Neural crest cell (in vitro differentiated cells): ENCODE data around the gene YWHAB. TPM values are rescaled to one million over a fixed set of nuclear protein-coding genes. Genes with fewer than 3 reads are reported as not detected.

Source experiments
- DNase-seq: peaks from one replicate; pipeline ENCODE4 v3.0.0; 2021; ENCODE audit warnings: low read depth, mixed read lengths, low spot score
- H3K27ac Mint-ChIP-seq: one replicate; pipeline ENCODE4 v1.8.0; 2021; ENCODE audit warnings: mild to moderate bottlenecking, mixed read lengths; ENCODE audit not compliant: unreplicated experiment
- H3K27me3 Mint-ChIP-seq: 2 replicates; pipeline ENCODE4 v1.8.0; 2021; ENCODE audit warnings: low read depth, mild to moderate bottlenecking, mixed read lengths
- H3K36me3 Mint-ChIP-seq: 2 replicates; pipeline ENCODE4 v1.8.0; 2021; ENCODE audit warnings: low read depth, mild to moderate bottlenecking, mixed read lengths
- H3K4me1 Mint-ChIP-seq: 2 replicates; pipeline ENCODE4 v1.8.0; 2021; ENCODE audit warnings: mixed read lengths
- H3K4me3 Mint-ChIP-seq: one replicate; pipeline ENCODE4 v1.8.0; 2021; ENCODE audit warnings: mild to moderate bottlenecking, mixed read lengths
- H3K9me3 Mint-ChIP-seq: 2 replicates; pipeline ENCODE4 v1.8.0; 2021; ENCODE audit warnings: mixed read lengths
- total RNA-seq: library from RNA; stranded (reverse); gene quantifications from 2 replicates; pipeline ENCODE4 v1.2.1, GENCODE V29; 2021
- TF ChIP-seq, protein P1 (sequence below): fragments of 200-600 bp; sonication (generic); conservative IDR thresholded peaks from 2 replicates; pipeline ENCODE4 v1.5.0; 2021; ENCODE audit warnings: antibody characterized with exemption, mild to moderate bottlenecking

YWHAB gene
- total RNA-seq, 1 donor from 2014 or later = 168 TPM

DNA sequence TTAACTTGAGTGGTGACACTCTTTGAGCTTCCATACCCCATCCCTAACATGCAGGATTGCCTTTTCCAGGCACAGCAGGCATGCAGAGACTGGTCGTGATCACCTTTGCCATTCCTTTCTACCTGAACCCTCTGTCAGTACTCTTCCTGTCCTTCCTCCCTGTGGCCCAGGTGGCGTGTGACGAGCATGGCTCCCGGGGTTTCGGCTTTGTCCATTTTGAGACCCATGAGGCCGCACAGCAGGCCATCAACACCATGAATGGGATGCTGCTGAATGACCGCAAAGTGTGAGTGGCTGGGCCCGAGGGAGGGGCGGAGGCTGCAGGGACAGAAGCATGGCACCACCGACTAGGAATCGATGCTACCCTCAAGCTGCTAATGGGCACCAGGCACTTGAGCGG lies 31.1 kb downstream of the YWHAB start:
- TF ChIP-seq, protein P1, sequence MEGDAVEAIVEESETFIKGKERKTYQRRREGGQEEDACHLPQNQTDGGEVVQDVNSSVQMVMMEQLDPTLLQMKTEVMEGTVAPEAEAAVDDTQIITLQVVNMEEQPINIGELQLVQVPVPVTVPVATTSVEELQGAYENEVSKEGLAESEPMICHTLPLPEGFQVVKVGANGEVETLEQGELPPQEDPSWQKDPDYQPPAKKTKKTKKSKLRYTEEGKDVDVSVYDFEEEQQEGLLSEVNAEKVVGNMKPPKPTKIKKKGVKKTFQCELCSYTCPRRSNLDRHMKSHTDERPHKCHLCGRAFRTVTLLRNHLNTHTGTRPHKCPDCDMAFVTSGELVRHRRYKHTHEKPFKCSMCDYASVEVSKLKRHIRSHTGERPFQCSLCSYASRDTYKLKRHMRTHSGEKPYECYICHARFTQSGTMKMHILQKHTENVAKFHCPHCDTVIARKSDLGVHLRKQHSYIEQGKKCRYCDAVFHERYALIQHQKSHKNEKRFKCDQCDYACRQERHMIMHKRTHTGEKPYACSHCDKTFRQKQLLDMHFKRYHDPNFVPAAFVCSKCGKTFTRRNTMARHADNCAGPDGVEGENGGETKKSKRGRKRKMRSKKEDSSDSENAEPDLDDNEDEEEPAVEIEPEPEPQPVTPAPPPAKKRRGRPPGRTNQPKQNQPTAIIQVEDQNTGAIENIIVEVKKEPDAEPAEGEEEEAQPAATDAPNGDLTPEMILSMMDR = no peak
- Mint-ChIP-seq H3K4me1 (peaks cover 2% of the 10 kb centered on the region), H3K27me3 (no peaks in the 10 kb centered on the region), H3K36me3 (peaks cover 7% of the 10 kb centered on the region), H3K4me3 (no peak overlapping the region), H3K27ac (no peak overlapping the region), H3K9me3 (no peaks in the 10 kb centered on the region)
- no peak for DNase-seq

DNA sequence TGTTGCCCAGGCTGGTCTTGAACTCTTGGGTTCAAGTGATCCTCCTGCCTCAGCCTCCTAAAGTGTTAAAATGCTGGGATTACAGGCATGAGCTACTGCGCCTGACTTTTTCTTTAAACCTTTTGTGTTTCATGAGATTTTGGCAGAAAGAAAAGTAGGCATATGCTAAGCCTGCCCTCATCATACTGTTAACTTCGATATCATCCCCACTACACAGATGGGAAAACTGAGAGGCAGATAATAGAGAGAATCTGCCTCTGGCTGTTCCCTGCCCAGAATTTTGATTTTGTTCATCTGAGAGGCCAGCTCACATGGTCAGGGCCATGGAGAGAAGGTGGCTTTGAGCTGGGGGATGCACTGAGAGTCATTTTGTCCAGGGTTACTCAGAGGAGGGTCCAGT lies 31.9 kb downstream of the YWHAB start:
- Mint-ChIP-seq H3K4me1 (no peaks in the 10 kb centered on the region), H3K36me3 (peaks cover 7% of the 10 kb centered on the region), H3K27me3 (no peaks in the 10 kb centered on the region), H3K27ac (no peak overlapping the region), H3K9me3 (no peaks in the 10 kb centered on the region), H3K4me3 (no peak overlapping the region)
- no peak for DNase-seq
- TF ChIP-seq, protein P1 = no peak

DNA sequence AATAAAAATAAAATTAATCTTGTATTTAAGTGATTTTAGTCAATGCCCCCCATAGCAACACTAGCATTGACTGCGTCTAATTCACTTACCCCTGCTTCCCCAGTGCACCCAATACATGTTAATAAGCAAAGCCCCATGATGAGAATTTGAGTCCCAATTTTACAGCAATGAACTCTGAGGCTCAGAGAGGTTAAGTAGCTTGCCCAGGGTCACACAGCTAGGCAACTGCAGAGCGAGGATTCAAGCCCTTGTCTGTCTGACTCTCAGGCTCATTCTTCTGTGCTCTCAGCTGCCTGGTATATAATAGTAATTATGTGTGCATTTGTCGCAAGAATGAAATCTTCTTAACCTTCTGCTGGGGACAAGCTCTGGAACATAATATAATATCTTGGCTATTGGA lies 32.8 kb downstream of the YWHAB start:
- no peak overlapping the region for H3K27ac Mint-ChIP-seq
- no peaks in the 10 kb centered on the region for H3K4me1 Mint-ChIP-seq
- TF ChIP-seq, protein P1 = no peak
- peaks cover 2% of the 10 kb centered on the region for H3K36me3 Mint-ChIP-seq
- H3K4me3 Mint-ChIP-seq = no peak overlapping the region
- H3K27me3 Mint-ChIP-seq = no peaks in the 10 kb centered on the region
- no peaks in the 10 kb centered on the region for H3K9me3 Mint-ChIP-seq
- no peak for DNase-seq

DNA sequence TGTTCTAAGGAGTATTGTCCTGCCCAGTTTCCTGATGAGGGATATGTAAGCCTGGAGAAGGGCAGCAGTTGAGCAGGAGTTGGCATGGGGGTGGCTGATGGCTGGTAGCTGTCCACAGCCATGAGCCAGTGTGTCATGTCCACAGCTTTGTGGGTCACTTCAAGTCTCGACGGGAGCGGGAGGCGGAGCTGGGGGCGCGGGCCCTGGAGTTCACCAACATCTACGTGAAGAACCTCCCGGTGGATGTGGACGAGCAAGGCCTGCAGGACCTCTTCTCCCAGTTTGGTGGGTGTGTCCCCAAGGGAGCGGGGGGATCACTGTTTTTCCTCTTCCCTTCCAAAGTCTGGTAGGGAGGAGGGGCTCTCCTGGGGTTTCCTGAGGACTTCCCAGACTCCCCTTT lies 33.3 kb downstream of the YWHAB start:
- H3K36me3 Mint-ChIP-seq = no peaks in the 10 kb centered on the region
- H3K27me3 Mint-ChIP-seq = no peaks in the 10 kb centered on the region
- no peaks in the 10 kb centered on the region for H3K4me1 Mint-ChIP-seq
- DNase-seq = no peak
- no peak overlapping the region for H3K4me3 Mint-ChIP-seq
- H3K27ac Mint-ChIP-seq = no peak overlapping the region
- H3K9me3 Mint-ChIP-seq = no peaks in the 10 kb centered on the region
- TF ChIP-seq, protein P1 = no peak

DNA sequence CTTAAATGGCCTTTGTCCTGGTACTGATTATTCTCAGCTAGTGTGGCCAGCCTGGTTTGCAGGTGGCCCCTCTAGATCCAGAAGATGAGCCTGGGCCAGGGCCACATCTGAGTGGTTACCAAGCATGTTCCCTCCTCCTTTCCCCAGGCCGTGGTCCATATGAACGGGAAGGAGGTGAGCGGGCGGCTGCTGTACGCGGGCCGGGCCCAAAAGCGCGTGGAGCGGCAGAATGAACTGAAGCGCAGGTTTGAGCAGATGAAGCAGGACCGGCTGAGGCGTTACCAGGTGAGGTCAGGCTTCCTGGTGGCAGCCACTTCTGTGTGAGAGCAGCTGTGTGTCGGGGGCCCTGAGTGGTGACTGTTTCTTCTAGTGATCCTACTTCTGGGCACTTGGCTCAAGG lies 35.9 kb downstream of the YWHAB start:
- Mint-ChIP-seq H3K36me3 (peaks cover 3% of the 10 kb centered on the region), H3K9me3 (no peaks in the 10 kb centered on the region), H3K27me3 (no peaks in the 10 kb centered on the region), H3K4me3 (no peak overlapping the region), H3K4me1 (no peaks in the 10 kb centered on the region), H3K27ac (no peak overlapping the region)
- TF ChIP-seq, protein P1 = no peak
- no peak for DNase-seq

DNA sequence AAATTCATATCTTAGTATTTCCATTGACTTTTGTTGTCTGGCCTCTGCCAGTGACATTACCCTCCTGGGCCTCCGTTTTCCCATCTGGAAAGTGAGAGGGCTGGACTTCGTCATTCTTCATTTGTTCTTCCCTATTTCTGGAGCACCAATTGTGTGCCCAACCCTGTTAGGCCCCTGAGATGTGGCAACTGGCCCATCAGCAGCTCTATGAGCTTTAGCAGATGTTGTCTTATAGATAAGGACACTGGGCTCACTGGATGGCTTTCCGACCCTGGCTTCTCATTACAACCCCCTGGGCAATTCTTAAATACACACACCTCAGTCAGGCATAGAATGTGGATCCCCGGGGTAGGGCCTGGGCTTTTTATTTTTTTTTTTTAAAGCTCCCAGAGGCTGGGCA lies 39.0 kb downstream of the YWHAB start:
- no peaks in the 10 kb centered on the region for H3K27me3 Mint-ChIP-seq
- peaks cover 3% of the 10 kb centered on the region for H3K36me3 Mint-ChIP-seq
- no peak for DNase-seq
- H3K4me1 Mint-ChIP-seq = no peaks in the 10 kb centered on the region
- no peak overlapping the region for H3K27ac Mint-ChIP-seq
- no peaks in the 10 kb centered on the region for H3K9me3 Mint-ChIP-seq
- H3K4me3 Mint-ChIP-seq = no peak overlapping the region
- TF ChIP-seq, protein P1 = no peak
